Upper lobe of right lung (tissue), 1 donor: Measurements from ENCODE around the gene PTPRN2. TPM values are rescaled to one million over a fixed set of nuclear protein-coding genes. Genes with fewer than 3 reads are reported as not detected.

Experiments used
- ATAC-seq: fragments of 200-7000 bp; cut with Tn5 transposase; one replicate; pipeline ENCODE4 v1.9.1; 2020; ENCODE audit warnings: mild to moderate bottlenecking, moderate library complexity
- DNase-seq: peaks from one replicate; pipeline ENCODE4 v3.0.0-alpha.2; 2020
- H3K27ac ChIP-seq: fragments of 200-600 bp; one replicate; pipeline ENCODE4 v1.8.0; 2022
- H3K27me3 ChIP-seq: fragments of 200-600 bp; one replicate; pipeline ENCODE4 v1.8.0; 2022; ENCODE audit warnings: mild to moderate bottlenecking
- H3K36me3 ChIP-seq: fragments of 200-600 bp; one replicate; pipeline ENCODE4 v1.8.0; 2022
- H3K4me1 ChIP-seq: fragments of 200-600 bp; one replicate; pipeline ENCODE4 v1.8.0; 2022
- H3K4me3 ChIP-seq: fragments of 200-600 bp; one replicate; pipeline ENCODE4 v1.8.0; 2022; ENCODE audit warnings: mild to moderate bottlenecking
- H3K9me3 ChIP-seq: fragments of 200-600 bp; one replicate; pipeline ENCODE4 v1.8.0; 2022
- CTCF ChIP-seq: fragments of 200-600 bp; IDR thresholded peaks from one replicate; pipeline ENCODE4 v1.8.0; 2022; ENCODE audit warnings: antibody characterized with exemption
- intact Hi-C: fragments of 100-400 bp; cut with DNase I; formaldehyde crosslinking; loops from one replicate; pipeline ENCODE4 v1.11.0; 2022
- total RNA-seq: library from RNA; stranded (reverse); fragmentation: NEBNext Ultra II Directional; extraction: Animal tissue kit (Norgen Biotek cat#: 25700); gene quantifications from one replicate; pipeline ENCODE4 v1.2.1, GENCODE V29; 2021
- donor health status: DM: no; HTN: yes; CAD: no; lungs with severe emphysema.

The PTPRN2 gene
- total RNA-seq, 1 donor from 2014 or later: 4.9 TPM

- Histone ChIP-seq H3K4me1 (peaks cover 6% of the 10 kb centered on the region), H3K36me3 (no peaks in the 10 kb centered on the region), H3K27me3 (no peaks in the 10 kb centered on the region), H3K4me3 (no peak overlapping the region), H3K27ac (no peak overlapping the region), H3K9me3 (no peaks in the 10 kb centered on the region)
- DNase-seq: no peak
- intact Hi-C loops: no loop called here
- no peak for ATAC-seq
- no peak for TF ChIP-seq CTCF
Observed at GRCh38 chr7:158547817-158548216, 39.8 kb downstream of the PTPRN2 start.

- H3K27me3 ChIP-seq: no peaks in the 10 kb centered on the region
- intact Hi-C loops: no loop called here
- DNase-seq: no peak
- no peak for TF ChIP-seq CTCF
- H3K36me3 ChIP-seq: no peaks in the 10 kb centered on the region
- H3K9me3 ChIP-seq: no peaks in the 10 kb centered on the region
- no peak overlapping the region for H3K4me3 ChIP-seq
- H3K27ac ChIP-seq: no peak overlapping the region
- no peak for ATAC-seq
- peaks cover 6% of the 10 kb centered on the region for H3K4me1 ChIP-seq
Observed at GRCh38 chr7:158546626-158547025, 41.0 kb downstream of the PTPRN2 start.

DNA sequence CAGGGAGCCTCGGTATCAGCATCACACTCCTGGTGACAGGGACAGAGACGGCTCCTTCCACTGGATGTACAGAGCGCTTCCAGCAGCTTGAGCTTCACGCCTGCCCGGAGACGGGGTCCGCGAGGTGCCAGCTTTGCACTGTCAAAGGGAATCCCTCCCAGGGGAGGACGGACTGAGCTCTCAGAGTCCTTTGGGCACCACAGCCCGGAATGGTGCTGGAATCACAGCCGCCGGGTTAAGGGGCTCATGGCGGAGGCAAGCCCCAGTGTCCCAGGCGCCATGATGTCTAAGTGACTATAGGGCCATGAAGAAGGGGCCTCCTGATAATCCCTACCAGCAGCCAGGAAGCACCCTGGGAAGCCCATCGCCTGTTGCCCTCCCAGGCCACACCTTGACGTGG, 41.4 kb downstream of the PTPRN2 start:
- H3K36me3 ChIP-seq: no peaks in the 10 kb centered on the region
- intact Hi-C loops: no loop called here
- H3K27ac ChIP-seq: no peak overlapping the region
- no peak for ATAC-seq
- peaks cover 6% of the 10 kb centered on the region for H3K4me1 ChIP-seq
- H3K27me3 ChIP-seq: no peaks in the 10 kb centered on the region
- no peaks in the 10 kb centered on the region for H3K9me3 ChIP-seq
- DNase-seq: no peak
- no peak overlapping the region for H3K4me3 ChIP-seq
- TF ChIP-seq CTCF: no peak

DNA sequence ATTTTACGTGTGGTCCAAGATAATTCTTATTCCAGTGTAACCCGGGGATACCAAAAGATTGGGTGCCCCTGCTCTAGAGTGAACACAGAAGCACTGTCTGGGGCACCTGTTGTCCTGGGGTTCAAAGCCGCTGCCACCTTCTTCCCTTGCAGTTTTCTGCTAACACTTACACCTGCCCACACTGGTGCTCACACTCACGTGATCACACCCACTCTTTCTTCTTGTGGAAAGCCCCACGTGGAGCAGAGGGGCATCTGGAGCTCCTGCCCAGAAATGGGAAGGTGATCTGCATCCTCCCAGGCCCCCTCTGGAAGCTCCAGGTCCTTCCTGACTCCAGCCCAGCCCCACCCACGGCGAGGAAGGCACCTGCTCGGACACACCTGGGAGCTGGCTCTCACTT, 42.9 kb downstream of the PTPRN2 start:
- no peak for ATAC-seq
- H3K27ac ChIP-seq: no peak overlapping the region
- intact Hi-C loops: no loop called here
- no peak overlapping the region for H3K4me3 ChIP-seq
- DNase-seq: no peak
- no peaks in the 10 kb centered on the region for H3K9me3 ChIP-seq
- TF ChIP-seq CTCF: no peak
- peaks cover 6% of the 10 kb centered on the region for H3K4me1 ChIP-seq
- no peaks in the 10 kb centered on the region for H3K36me3 ChIP-seq
- no peaks in the 10 kb centered on the region for H3K27me3 ChIP-seq

GRCh38 chr7:158543840-158544239, 43.8 kb downstream of the PTPRN2 start:
- no peak for ATAC-seq
- peaks cover 2% of the 10 kb centered on the region for H3K4me1 ChIP-seq
- H3K27me3 ChIP-seq: no peaks in the 10 kb centered on the region
- no peak for TF ChIP-seq CTCF
- H3K36me3 ChIP-seq: no peaks in the 10 kb centered on the region
- intact Hi-C loops: no loop called here
- DNase-seq: no peak
- H3K9me3 ChIP-seq: no peaks in the 10 kb centered on the region
- no peak overlapping the region for H3K27ac ChIP-seq
- no peak overlapping the region for H3K4me3 ChIP-seq
